ENCODE data around the gene IPO8.

The IPO8 gene

DNA sequence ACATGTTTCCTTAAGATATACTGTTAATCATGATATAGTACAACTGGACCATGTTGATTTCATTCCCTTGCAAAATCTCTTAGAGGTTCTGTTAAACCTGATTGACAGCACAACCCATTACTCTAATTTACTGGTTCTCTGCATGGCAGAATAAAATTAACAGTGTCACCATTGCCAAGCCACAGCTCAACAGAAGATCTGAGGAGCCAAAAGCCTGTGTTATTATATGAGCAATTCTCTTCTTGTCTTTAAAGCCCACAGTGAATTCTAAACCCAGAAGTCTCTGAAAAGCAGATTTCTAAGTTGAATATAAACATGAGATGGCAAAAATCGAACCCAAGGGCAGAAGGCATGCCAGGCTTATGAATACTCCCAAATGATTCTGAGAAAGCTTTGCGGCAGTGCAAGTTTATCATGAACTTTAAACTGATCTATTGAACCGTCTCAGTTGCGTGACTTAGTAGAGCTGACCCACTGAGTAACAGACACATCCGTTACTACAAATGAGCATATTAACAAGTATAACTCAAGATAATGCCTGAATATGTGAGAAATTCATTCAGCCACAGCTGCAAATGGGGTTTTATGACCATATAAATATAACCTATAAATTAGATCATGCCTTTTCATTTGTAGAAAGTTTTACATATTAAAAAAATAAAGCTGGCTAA is 78.2 kb downstream of the IPO8 start:
- TF ChIP-seq TEAD4 (IDR thresholded peaks at IDR 0.05) (no peak), ZBTB7A (IDR thresholded peaks at IDR 0.05; ENCODE audit: low read depth) (no peak), NFIC (IDR thresholded peaks at IDR 0.05) (no peak), EP300 (IDR thresholded peaks at IDR 0.05; ENCODE audit: borderline replicate concordance) (no peak), TCF12 (IDR thresholded peaks at IDR 0.05; ENCODE audit: low read depth) (no peak), MAX (IDR thresholded peaks at IDR 0.05) (no peak), CEBPB (IDR thresholded peaks at IDR 0.05) (no peak), RAD21 (IDR thresholded peaks at IDR 0.05; ENCODE audit: low read depth) (no peak), REST (IDR thresholded peaks at IDR 0.05; ENCODE audit: low read depth) (no peak), EGR1 (IDR thresholded peaks at IDR 0.05) (no peak), CREB1 (IDR thresholded peaks at IDR 0.05; ENCODE audit: low read depth) (no peak), YY1 (IDR thresholded peaks at IDR 0.05; ENCODE audit: low read depth) (no peak), FOXM1 (IDR thresholded peaks at IDR 0.05; ENCODE audit: borderline replicate concordance, low read depth) (no peak), TAF1 (IDR thresholded peaks at IDR 0.05; ENCODE audit: low read depth) (no peak)
- TF ChIP-seq, protein P1, sequence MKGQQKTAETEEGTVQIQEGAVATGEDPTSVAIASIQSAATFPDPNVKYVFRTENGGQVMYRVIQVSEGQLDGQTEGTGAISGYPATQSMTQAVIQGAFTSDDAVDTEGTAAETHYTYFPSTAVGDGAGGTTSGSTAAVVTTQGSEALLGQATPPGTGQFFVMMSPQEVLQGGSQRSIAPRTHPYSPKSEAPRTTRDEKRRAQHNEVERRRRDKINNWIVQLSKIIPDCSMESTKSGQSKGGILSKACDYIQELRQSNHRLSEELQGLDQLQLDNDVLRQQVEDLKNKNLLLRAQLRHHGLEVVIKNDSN (IDR thresholded peaks at IDR 0.05) = no peak

DNA sequence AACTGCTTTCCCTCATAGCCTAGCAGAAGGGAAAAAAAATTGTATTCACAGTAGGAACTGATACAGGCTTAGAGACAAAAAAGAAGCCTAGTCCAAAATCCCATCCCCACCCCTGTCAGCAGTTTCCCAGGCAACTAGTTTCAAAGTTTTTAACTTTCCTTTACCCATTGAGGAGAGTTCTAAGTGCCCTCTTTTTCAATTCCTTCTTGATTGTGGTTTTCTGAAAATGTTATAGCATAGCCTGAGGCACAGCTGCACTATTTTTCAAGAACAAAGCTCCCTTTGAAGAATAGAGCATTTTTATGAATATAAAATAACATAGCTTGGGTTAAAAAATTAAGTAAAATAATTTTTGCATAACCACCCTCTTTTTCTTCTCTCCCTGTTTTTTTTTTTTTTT is 81.6 kb downstream of the IPO8 start:
- no peak for TF ChIP-seq TEAD4 (IDR thresholded peaks at IDR 0.05)
- TF ChIP-seq ZBTB7A (IDR thresholded peaks at IDR 0.05; ENCODE audit: low read depth) = no peak
- TF ChIP-seq RAD21 (IDR thresholded peaks at IDR 0.05; ENCODE audit: low read depth) = no peak
- no peak for TF ChIP-seq TCF12 (IDR thresholded peaks at IDR 0.05; ENCODE audit: low read depth)
- TF ChIP-seq, protein P1 (IDR thresholded peaks at IDR 0.05) = no peak
- TF ChIP-seq CEBPB (IDR thresholded peaks at IDR 0.05) = no peak
- TF ChIP-seq CREB1 (IDR thresholded peaks at IDR 0.05; ENCODE audit: low read depth) = no peak
- TF ChIP-seq MAX (IDR thresholded peaks at IDR 0.05) = no peak
- TF ChIP-seq YY1 (IDR thresholded peaks at IDR 0.05; ENCODE audit: low read depth) = no peak
- TF ChIP-seq EGR1 (IDR thresholded peaks at IDR 0.05) = no peak
- TF ChIP-seq TAF1 (IDR thresholded peaks at IDR 0.05; ENCODE audit: low read depth) = no peak
- no peak for TF ChIP-seq FOXM1 (IDR thresholded peaks at IDR 0.05; ENCODE audit: borderline replicate concordance, low read depth)
- TF ChIP-seq REST (IDR thresholded peaks at IDR 0.05; ENCODE audit: low read depth) = no peak
- no peak for TF ChIP-seq NFIC (IDR thresholded peaks at IDR 0.05)
- TF ChIP-seq EP300 (IDR thresholded peaks at IDR 0.05; ENCODE audit: borderline replicate concordance) = no peak

DNA sequence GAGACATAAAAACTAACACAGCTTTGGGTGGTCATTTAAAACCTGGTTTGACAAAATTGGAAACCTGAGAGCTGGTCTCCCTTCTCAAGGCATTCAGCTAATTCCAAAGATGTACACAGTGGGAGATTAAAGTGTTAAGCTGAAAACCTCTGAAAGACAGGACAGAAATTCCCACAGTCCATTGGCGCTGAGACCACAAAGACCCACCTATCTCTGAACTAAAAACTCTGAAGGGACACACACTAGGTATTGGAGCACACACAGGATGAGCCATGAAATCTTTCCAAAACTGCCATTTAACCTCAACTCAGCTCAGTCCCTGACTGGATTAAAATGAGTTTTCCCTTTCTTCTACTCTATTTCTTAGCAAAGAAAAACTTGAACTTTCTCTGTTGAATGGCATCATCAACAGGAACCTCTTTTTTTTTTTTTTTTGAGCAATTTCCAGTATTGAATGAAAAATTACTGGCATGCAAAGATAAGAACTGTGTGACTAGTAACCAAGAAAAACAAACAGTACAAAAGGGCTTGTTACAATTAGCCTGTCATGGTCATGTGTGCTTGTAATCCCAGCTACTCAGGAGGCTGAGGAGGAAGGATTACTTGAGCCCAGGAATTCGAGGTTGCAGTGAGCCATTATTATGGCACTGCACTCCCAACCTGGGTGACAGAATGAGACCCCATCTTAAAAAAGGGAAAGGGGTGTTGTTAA is 82.4 kb downstream of the IPO8 start:
- no peak for TF ChIP-seq ZBTB7A (IDR thresholded peaks at IDR 0.05; ENCODE audit: low read depth)
- TF ChIP-seq MAX (IDR thresholded peaks at IDR 0.05) = no peak
- TF ChIP-seq, protein P1 (IDR thresholded peaks at IDR 0.05) = no peak
- TF ChIP-seq NFIC (IDR thresholded peaks at IDR 0.05) = no peak
- no peak for TF ChIP-seq CREB1 (IDR thresholded peaks at IDR 0.05; ENCODE audit: low read depth)
- no peak for TF ChIP-seq EGR1 (IDR thresholded peaks at IDR 0.05)
- TF ChIP-seq EP300 (IDR thresholded peaks at IDR 0.05; ENCODE audit: borderline replicate concordance) = no peak
- no peak for TF ChIP-seq TAF1 (IDR thresholded peaks at IDR 0.05; ENCODE audit: low read depth)
- TF ChIP-seq RAD21 (IDR thresholded peaks at IDR 0.05; ENCODE audit: low read depth) = no peak
- TF ChIP-seq YY1 (IDR thresholded peaks at IDR 0.05; ENCODE audit: low read depth) = no peak
- TF ChIP-seq TCF12 (IDR thresholded peaks at IDR 0.05; ENCODE audit: low read depth) = no peak
- no peak for TF ChIP-seq REST (IDR thresholded peaks at IDR 0.05; ENCODE audit: low read depth)
- no peak for TF ChIP-seq TEAD4 (IDR thresholded peaks at IDR 0.05)
- no peak for TF ChIP-seq FOXM1 (IDR thresholded peaks at IDR 0.05; ENCODE audit: borderline replicate concordance, low read depth)
- TF ChIP-seq CEBPB (IDR thresholded peaks at IDR 0.05) = no peak
